IMR-90 (cell line): ENCODE results near the gene TMTC2. TPM values are rescaled to one million over a fixed set of nuclear protein-coding genes. Genes with fewer than 3 reads are reported as not detected.

Experiments
- ATAC-seq: fragments of 200-7000 bp; cut with Tn5 transposase; 2 replicates; pipeline ENCODE4 v1.9.1; 2020; ENCODE audit warnings: low read depth, mild to moderate bottlenecking, moderate library complexity
- BruUV-seq: library from RNA; stranded (reverse); fragments of 400-500 nt; replicated peaks from 2 replicates; lab custom pipeline; 2021; lab: Mats Ljungman, UMichigan
- CTCF ChIA-PET: fragments of 300-600 bp; formaldehyde crosslinking; extraction: SDS; loops from one replicate; lab custom pipeline; 2021; ENCODE audit warnings: antibody characterized with exemption; lab: Yijun Ruan, JAX
- POLR2A ChIA-PET: fragments of 300-600 bp; sonication (Branson Sonifier 250); formaldehyde crosslinking; loops from one replicate; lab custom pipeline; 2022; ENCODE audit warnings: antibody characterized with exemption; ENCODE audit not compliant: unreplicated experiment; lab: Charles Lee
- DNase-seq: peaks from one replicate; pipeline ENCODE4 v3.0.0; 2013
- H2AFZ ChIP-seq: replicated peaks from 2 replicates; pipeline ENCODE3; 2013; ENCODE audit warnings: low read length, mild to moderate bottlenecking; ENCODE audit not compliant: poor library complexity
- H2AK5ac ChIP-seq: 2 replicates; pipeline ENCODE4 v1.6.1; 2013; ENCODE audit warnings: low read depth, low read length, inconsistent platforms
- H2AK9ac ChIP-seq: replicated peaks from 2 replicates; pipeline ENCODE3; 2013; ENCODE audit warnings: mild to moderate bottlenecking, low read depth, low read length, moderate library complexity; ENCODE audit not compliant: poor library complexity
- H2BK120ac ChIP-seq: 2 replicates; pipeline ENCODE4 v1.6.1; 2013; ENCODE audit warnings: low read depth, low read length, inconsistent platforms
- H2BK15ac ChIP-seq: 3 replicates; pipeline ENCODE4 v1.6.1; 2013; ENCODE audit warnings: low read depth, low read length, inconsistent platforms
- H2BK20ac ChIP-seq: 2 replicates; pipeline ENCODE4 v1.6.1; 2013; ENCODE audit warnings: low read depth, mild to moderate bottlenecking, inconsistent platforms, low read length, moderate library complexity
- H2BK5ac ChIP-seq: 2 replicates; pipeline ENCODE4 v1.6.1; 2013; ENCODE audit warnings: mild to moderate bottlenecking, low read depth, low read length, inconsistent platforms; ENCODE audit not compliant: poor library complexity, severe bottlenecking
- H3K14ac ChIP-seq: replicated peaks from 2 replicates; pipeline ENCODE4 v1.6.1; 2013; ENCODE audit warnings: low read depth, low read length, inconsistent platforms
- H3K18ac ChIP-seq: 2 replicates; pipeline ENCODE4 v1.6.1; 2013; ENCODE audit warnings: low read depth, low read length, control low read depth
- H3K23ac ChIP-seq: 2 replicates; pipeline ENCODE4 v1.6.1; 2013; ENCODE audit warnings: low read depth, low read length, inconsistent platforms
- H3K27ac ChIP-seq: 2 replicates; pipeline ENCODE4 v1.5.1; 2013; ENCODE audit warnings: mild to moderate bottlenecking, control low read depth, low read length; ENCODE audit not compliant: insufficient read depth
- H3K27me3 ChIP-seq: 2 replicates; pipeline ENCODE4 v1.6.1; 2013; ENCODE audit warnings: low read length; ENCODE audit not compliant: control insufficient read depth, insufficient read depth
- H3K36me3 ChIP-seq: 2 replicates; pipeline ENCODE4 v1.6.1; 2013; ENCODE audit warnings: low read length, mixed read lengths; ENCODE audit not compliant: control insufficient read depth, insufficient read depth
- H3K4ac ChIP-seq: 2 replicates; pipeline ENCODE4 v1.6.1; 2013; ENCODE audit warnings: low read depth, low read length, inconsistent platforms
- H3K4me1 ChIP-seq: 2 replicates; pipeline ENCODE4 v1.6.1; 2013; ENCODE audit warnings: low read length, mixed read lengths; ENCODE audit not compliant: control insufficient read depth, insufficient read depth
- H3K4me2 ChIP-seq: 2 replicates; pipeline ENCODE4 v1.6.1; 2013; ENCODE audit warnings: low read depth, mild to moderate bottlenecking, control low read depth, low read length, moderate library complexity
- H3K4me3 ChIP-seq: 2 replicates; pipeline ENCODE4 v1.5.1; 2013; ENCODE audit warnings: low read depth, mild to moderate bottlenecking, control low read depth, low read length, moderate library complexity; ENCODE audit not compliant: insufficient read depth
- H3K56ac ChIP-seq: 2 replicates; pipeline ENCODE4 v1.6.1; 2013; ENCODE audit warnings: low read length, inconsistent platforms; ENCODE audit not compliant: insufficient read depth; ENCODE audit errors: extremely low read depth
- H3K79me1 ChIP-seq, 2 experiments: 2 replicates each; pipeline ENCODE4 v1.6.1; 2013; ENCODE audit warnings: low read length in 2 of 2, inconsistent platforms in 1 of 2, low read depth in 1 of 2
- H3K9ac ChIP-seq: 2 replicates; pipeline ENCODE4 v1.6.1; 2013; ENCODE audit warnings: low read depth, low read length, control low read depth
- H3K9me1 ChIP-seq: 2 replicates; pipeline ENCODE4 v1.6.1; 2013; ENCODE audit warnings: low read length, inconsistent platforms; ENCODE audit not compliant: insufficient read depth
- H3K9me3 ChIP-seq: 2 replicates; pipeline ENCODE4 v1.6.1; 2013; ENCODE audit warnings: low read length; ENCODE audit not compliant: control insufficient read depth, insufficient read depth
- H4K20me1 ChIP-seq: 2 replicates; pipeline ENCODE4 v1.6.1; 2013; ENCODE audit warnings: low read length, inconsistent platforms; ENCODE audit not compliant: insufficient read depth
- H4K5ac ChIP-seq: 2 replicates; pipeline ENCODE4 v1.6.1; 2013; ENCODE audit warnings: mild to moderate bottlenecking, low read depth, low read length, control low read depth
- H4K8ac ChIP-seq, 2 experiments: 2 replicates each; pipeline ENCODE4 v1.6.1; 2013; ENCODE audit warnings: low read depth in 2 of 2, low read length in 2 of 2, control low read depth in 1 of 2, inconsistent platforms in 1 of 2
- H4K91ac ChIP-seq: 2 replicates; pipeline ENCODE4 v1.6.1; 2013; ENCODE audit warnings: low read depth, low read length, inconsistent platforms; ENCODE audit not compliant: insufficient read depth
- BHLHE40 ChIP-seq: fragments of 150-350 bp; IDR thresholded peaks from 2 replicates; pipeline ENCODE4 v1.6.1; 2016; ENCODE audit warnings: mild to moderate bottlenecking, low read depth, low read length
- CEBPB ChIP-seq: IDR thresholded peaks from 2 replicates; pipeline ENCODE4 v1.6.1; 2012; ENCODE audit warnings: low read depth, low read length, improper control_type of control experiment
- CHD1 ChIP-seq: IDR thresholded peaks from 2 replicates; pipeline ENCODE4 v1.6.1; 2012; ENCODE audit warnings: low read depth, low read length, improper control_type of control experiment
- ELK1 ChIP-seq: fragments of 150-350 bp; IDR thresholded peaks from 2 replicates; pipeline ENCODE4 v1.6.1; 2016; ENCODE audit warnings: low read depth, mild to moderate bottlenecking, low read length, moderate library complexity, borderline replicate concordance
- MAFK ChIP-seq: IDR thresholded peaks from 2 replicates; pipeline ENCODE4 v1.6.1; 2012; ENCODE audit warnings: low read depth, low read length, improper control_type of control experiment
- MAZ ChIP-seq: IDR thresholded peaks from 2 replicates; pipeline ENCODE4 v1.6.1; 2012; ENCODE audit warnings: low read depth, mild to moderate bottlenecking, low read length, improper control_type of control experiment, moderate library complexity, borderline replicate concordance
- MXI1 ChIP-seq: IDR thresholded peaks from 2 replicates; pipeline ENCODE4 v1.6.1; 2012; ENCODE audit warnings: low read depth, mild to moderate bottlenecking, low read length, moderate library complexity, borderline replicate concordance
- POLR2A ChIP-seq: IDR thresholded peaks from 2 replicates; pipeline ENCODE4 v1.6.1; 2012; ENCODE audit warnings: mild to moderate bottlenecking, low read depth, low read length
- RAD21 ChIP-seq: IDR thresholded peaks from 2 replicates; pipeline ENCODE4 v1.6.1; 2012; ENCODE audit warnings: low read length, improper control_type of control experiment
- RCOR1 ChIP-seq: IDR thresholded peaks from 2 replicates; pipeline ENCODE4 v1.6.1; 2012; ENCODE audit warnings: mild to moderate bottlenecking, low read length, improper control_type of control experiment; ENCODE audit not compliant: insufficient replicate concordance
- RFX5 ChIP-seq: IDR thresholded peaks from 2 replicates; pipeline ENCODE4 v1.8.0; 2012; ENCODE audit warnings: low read depth, mild to moderate bottlenecking, low read length, moderate library complexity
- USF2 ChIP-seq: fragments of 150-350 bp; IDR thresholded peaks from 2 replicates; pipeline ENCODE4 v1.6.1; 2017; ENCODE audit warnings: mild to moderate bottlenecking, antibody characterized with exemption, low read length, low read depth
- WGBS, 2 experiments: methylation state at CpG; one replicate each; pipeline versions ENCODE4 v1.1.5 to v1.1.7; 2013; ENCODE audit warnings: missing lambda C conversion rate in 2 of 2; ENCODE audit not compliant: insufficient read length in 1 of 2; ENCODE audit errors: extremely low coverage in 2 of 2; 5-methylcytosine and 5-hydroxymethylcytosine counted together
- dilution Hi-C: fragments of 300-500 bp; cut with HindIII; formaldehyde crosslinking; loops from one replicate; pipeline ENCODE4 v1.14.3; 2018; ENCODE audit warnings: low sequenced_read_pairs; ENCODE audit not compliant: unreplicated experiment
- in situ Hi-C: fragments of 300-500 bp; cut with MboI; formaldehyde crosslinking; loops from 3 replicates; pipeline ENCODE4 v1.14.3; 2019; ENCODE audit warnings: low sequenced_read_pairs, inconsistent platforms, mixed read lengths
- intact Hi-C: fragments of 100-400 bp; cut with micrococcal nuclease; formaldehyde crosslinking; loops from 2 replicates; pipeline ENCODE4 v1.10.0; 2022
- polyA plus RNA-seq, 3 experiments: library from polyadenylated mRNA; depleted of rRNA; stranded (reverse); fragments of >200 nt; gene quantifications; 2 replicates each; pipeline ENCODE4 v1.2.3, GENCODE V29; 2012; ENCODE audit warnings: low replicate concordance in 1 of 3
- total RNA-seq: library from RNA; depleted of rRNA; stranded (reverse); fragments of >200 nt; gene quantifications from 2 replicates; pipeline ENCODE4 v1.2.3, GENCODE V29; 2012

TMTC2 gene
- total and polyA plus RNA-seq, 2 of the 4 experiments (the other 2 are of a cell fraction), result 0.56 to 1.4 TPM

GRCh38 chr12:82740129-82741000 lies 53.7 kb downstream of the TMTC2 start (continued):
- no peak for TF ChIP-seq MAZ

- in situ Hi-C loops, result no loop called here
- no TSS peak for BruUV-seq
- no peak overlapping the region for H4K91ac ChIP-seq
- no peak overlapping the region for H4K8ac ChIP-seq
- H3K4ac ChIP-seq, result no peak overlapping the region
- H2BK20ac ChIP-seq, result no peak overlapping the region
- DNase-seq (no peak), ATAC-seq (no peak)
- no peak overlapping the region for H3K4me2 ChIP-seq
- H4K20me1 ChIP-seq, result no peaks in the 10 kb centered on the region
- POLR2A ChIA-PET, result no interaction called here
- no peak overlapping the region for H2BK5ac ChIP-seq
- H3K9ac ChIP-seq, result no peak overlapping the region
- H3K9me1 ChIP-seq, result no peaks in the 10 kb centered on the region
- no peak overlapping the region for H3K4me3 ChIP-seq
- H3K4me1 ChIP-seq, result no peaks in the 10 kb centered on the region
- no peak overlapping the region for H2AK9ac ChIP-seq
- no peak overlapping the region for H2BK15ac ChIP-seq
- H3K14ac ChIP-seq, result no peak overlapping the region
- H3K79me1 ChIP-seq, result no peaks in the 10 kb centered on the region
- H2AFZ ChIP-seq, result no peak overlapping the region
- no peak overlapping the region for H3K27ac ChIP-seq
- no peak overlapping the region for H3K18ac ChIP-seq
- no CpG with 5 or more reads among the region's 4 CpGs for WGBS, 2 experiments
- H3K56ac ChIP-seq, result no peak overlapping the region
- no peak overlapping the region for H3K23ac ChIP-seq
- H3K36me3 ChIP-seq, result no peaks in the 10 kb centered on the region
- no peak overlapping the region for H4K5ac ChIP-seq
- dilution Hi-C loops, result no loop called here
- CTCF ChIA-PET, result no interaction called here
- H2AK5ac ChIP-seq, result no peak overlapping the region
- H2BK120ac ChIP-seq, result no peak overlapping the region
- no peaks in the 10 kb centered on the region for H3K9me3 ChIP-seq
- no peaks in the 10 kb centered on the region for H3K27me3 ChIP-seq
- intact Hi-C loops, result no loop called here
- TF ChIP-seq USF2 (no peak), RCOR1 (no peak), ELK1 (no peak), POLR2A (no peak), BHLHE40 (no peak), RFX5 (no peak), CHD1 (no peak), RAD21 (no peak), MXI1 (no peak), CEBPB (no peak), MAFK (no peak)
These were observed 58.5 kb downstream of the TMTC2 start for GRCh38 chr12:82745063-82745674.
